ENCODE data around the gene DNLZ. TPM values are rescaled to one million over a fixed set of nuclear protein-coding genes. Genes with fewer than 3 reads are reported as not detected.

DNLZ gene
- total and polyA plus RNA-seq, 12 donors = 3.1 to 28.9 (median 17.5) TPM

DNA sequence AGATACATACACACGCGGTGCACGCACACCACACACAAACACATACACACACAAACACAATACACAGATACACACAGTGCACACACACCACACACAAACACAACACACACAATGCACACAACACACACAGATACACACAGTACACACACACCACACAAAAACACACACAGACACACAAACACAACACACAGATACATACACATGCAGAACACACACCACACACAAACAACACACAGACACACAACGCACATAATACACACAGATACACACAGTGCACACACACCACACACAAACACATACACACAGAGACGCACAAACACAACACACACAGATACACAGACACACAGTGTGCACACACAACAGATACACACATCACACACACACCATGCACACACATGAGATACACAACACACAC is 53.7 kb downstream of the DNLZ start:
- intact Hi-C loops (cut with DNase I) = no loop called here
- H3K9me3 ChIP-seq (replicated peaks in 1 of 3) = no peaks in the 10 kb centered on the region
- H3K27me3 ChIP-seq = no peaks in the 10 kb centered on the region
- no peak overlapping the region for H3K27ac ChIP-seq
- H3K4me3 ChIP-seq = no peak overlapping the region
- WGBS, 4 donors = 77 to 90% (median 85%) methylated on average over 5 of the region's 5 CpGs
- TF ChIP-seq, protein P1, sequence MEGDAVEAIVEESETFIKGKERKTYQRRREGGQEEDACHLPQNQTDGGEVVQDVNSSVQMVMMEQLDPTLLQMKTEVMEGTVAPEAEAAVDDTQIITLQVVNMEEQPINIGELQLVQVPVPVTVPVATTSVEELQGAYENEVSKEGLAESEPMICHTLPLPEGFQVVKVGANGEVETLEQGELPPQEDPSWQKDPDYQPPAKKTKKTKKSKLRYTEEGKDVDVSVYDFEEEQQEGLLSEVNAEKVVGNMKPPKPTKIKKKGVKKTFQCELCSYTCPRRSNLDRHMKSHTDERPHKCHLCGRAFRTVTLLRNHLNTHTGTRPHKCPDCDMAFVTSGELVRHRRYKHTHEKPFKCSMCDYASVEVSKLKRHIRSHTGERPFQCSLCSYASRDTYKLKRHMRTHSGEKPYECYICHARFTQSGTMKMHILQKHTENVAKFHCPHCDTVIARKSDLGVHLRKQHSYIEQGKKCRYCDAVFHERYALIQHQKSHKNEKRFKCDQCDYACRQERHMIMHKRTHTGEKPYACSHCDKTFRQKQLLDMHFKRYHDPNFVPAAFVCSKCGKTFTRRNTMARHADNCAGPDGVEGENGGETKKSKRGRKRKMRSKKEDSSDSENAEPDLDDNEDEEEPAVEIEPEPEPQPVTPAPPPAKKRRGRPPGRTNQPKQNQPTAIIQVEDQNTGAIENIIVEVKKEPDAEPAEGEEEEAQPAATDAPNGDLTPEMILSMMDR (IDR thresholded peaks at IDR 0.05) = no peak
- TF ChIP-seq POLR2A (IDR thresholded peaks at IDR 0.05) = no peak
- no peak for DNase-seq
- H3K36me3 ChIP-seq (replicated peaks in 1 of 2) = no peaks in the 10 kb centered on the region
- H3K4me1 ChIP-seq (replicated peaks in 1 of 2) = no peaks in the 10 kb centered on the region

Other genes with a start within 250 kb of the DNLZ start
- 10 to 100 TPM; 18.1 to 47.2 (median 35.5) TPM for gene TMEM250, start 244.9 kb downstream of the DNLZ start, total RNA-seq
- 10 to 100 TPM in 2 of 3 donors, 1 to 10 TPM in 1; 5.2 to 12.4 (median 10.6) TPM for gene TMEM250, start 244.9 kb downstream of the DNLZ start, polyA plus RNA-seq
- not detected for gene LHX3, start 158.6 kb downstream of the DNLZ start, total RNA-seq
- gene LHX3, start 158.6 kb downstream of the DNLZ start, polyA plus RNA-seq = not detected
- 10 to 100 TPM in 4 of 9 donors, 1 to 10 TPM in 5; 6.4 to 14.3 (median 9.5) TPM for gene QSOX2, start 117.9 kb downstream of the DNLZ start, total RNA-seq
- gene QSOX2, start 117.9 kb downstream of the DNLZ start, polyA plus RNA-seq = 10 to 100 TPM in 1 of 3 donors, 1 to 10 TPM in 2; 7.1 to 11.4 (median 7.6) TPM
- gene CCDC187, start 59.6 kb downstream of the DNLZ start, total RNA-seq = under 1 TPM in 8 of 9 donors, not detected in 1; 0.04 to 0.44 (median 0.11) TPM
- under 1 TPM; under 0.01 to 0.08 (median 0.04) TPM for gene CCDC187, start 59.6 kb downstream of the DNLZ start, polyA plus RNA-seq
- gene GPSM1, start 36.2 kb downstream of the DNLZ start, total RNA-seq = 10 to 100 TPM in 8 of 9 donors, 1 to 10 TPM in 1; 9.9 to 50.4 (median 16.3) TPM
- gene GPSM1, start 36.2 kb downstream of the DNLZ start, polyA plus RNA-seq = 10 to 100 TPM in 2 of 3 donors, 1 to 10 TPM in 1; 2.9 to 48.9 (median 31.5) TPM
- gene CARD9, start 9.9 kb upstream of the DNLZ start, total RNA-seq = 1 to 10 TPM in 8 of 9 donors, under 1 TPM in 1; 0.72 to 5.8 (median 3.0) TPM
- gene CARD9, start 9.9 kb upstream of the DNLZ start, polyA plus RNA-seq = 10 to 100 TPM in 1 of 3 donors, 1 to 10 TPM in 1, under 1 TPM in 1; 0.35 to 10.6 (median 5.7) TPM
- gene SNAPC4, start 36.4 kb upstream of the DNLZ start, total RNA-seq = 10 to 100 TPM in 1 of 9 donors, 1 to 10 TPM in 8; 2.4 to 10.6 (median 5.5) TPM
- gene SNAPC4, start 36.4 kb upstream of the DNLZ start, polyA plus RNA-seq = 10 to 100 TPM in 1 of 3 donors, 1 to 10 TPM in 2; 3.4 to 20.1 (median 8.3) TPM
- gene ENTR1, start 46.9 kb upstream of the DNLZ start, total RNA-seq = 10 to 100 TPM; 13.3 to 48.1 (median 34.1) TPM
- gene ENTR1, start 46.9 kb upstream of the DNLZ start, polyA plus RNA-seq = 10 to 100 TPM; 21.5 to 48.4 (median 35.6) TPM
- gene PMPCA, start 46.9 kb upstream of the DNLZ start, total RNA-seq = 100 to 1,000 TPM in 1 of 9 donors, 10 to 100 TPM in 8; 43.4 to 100 (median 81.2) TPM
- 100 to 1,000 TPM in 2 of 3 donors, 10 to 100 TPM in 1; 99.8 to 138 (median 115) TPM for gene PMPCA, start 46.9 kb upstream of the DNLZ start, polyA plus RNA-seq
- 10 to 100 TPM in 5 of 9 donors, 1 to 10 TPM in 4; 5.3 to 17.5 (median 10.0) TPM for gene INPP5E, start 76.1 kb upstream of the DNLZ start, total RNA-seq
- gene INPP5E, start 76.1 kb upstream of the DNLZ start, polyA plus RNA-seq = 10 to 100 TPM in 2 of 3 donors, 1 to 10 TPM in 1; 2.3 to 27.1 (median 16.6) TPM
- gene SEC16A, start 119.3 kb upstream of the DNLZ start, total RNA-seq = 100 to 1,000 TPM in 1 of 9 donors, 10 to 100 TPM in 8; 18.8 to 107 (median 56.0) TPM
- 10 to 100 TPM; 52.0 to 81.6 (median 77.0) TPM for gene SEC16A, start 119.3 kb upstream of the DNLZ start, polyA plus RNA-seq
- gene NOTCH1, start 182.3 kb upstream of the DNLZ start, total RNA-seq = 10 to 100 TPM in 8 of 9 donors, 1 to 10 TPM in 1; 1.6 to 31.5 (median 24.4) TPM
- gene NOTCH1, start 182.3 kb upstream of the DNLZ start, polyA plus RNA-seq = 10 to 100 TPM in 1 of 3 donors, 1 to 10 TPM in 1, under 1 TPM in 1; 0.81 to 21.2 (median 6.2) TPM

All from adrenal gland (tissue), 12 donors.